Karpas-422 (cell line): Measurements from ENCODE around the gene PEX10. TPM values are rescaled to one million over a fixed set of nuclear protein-coding genes. Genes with fewer than 3 reads are reported as not detected.

ENCODE experiments used
- DNase-seq: peaks from one replicate; pipeline ENCODE4 v3.0.0-alpha.2; 2015
- H2AFZ ChIP-seq: fragments of 200-600 bp; sonication (generic); 2 replicates; pipeline ENCODE4 v1.6.1; 2014; ENCODE audit warnings: antibody characterized with exemption, low read length, mixed read lengths
- H3K27ac ChIP-seq: fragments of 200-600 bp; sonication (generic); 2 replicates; pipeline ENCODE4 v1.5.1; 2014; ENCODE audit warnings: mild to moderate bottlenecking, low read length, moderate library complexity
- H3K27me3 ChIP-seq: fragments of 200-600 bp; sonication (generic); 2 replicates; pipeline ENCODE4 v1.6.1; 2014; ENCODE audit warnings: low read length, mixed read lengths
- H3K36me3 ChIP-seq: fragments of 200-600 bp; sonication (generic); 2 replicates; pipeline ENCODE4 v1.6.1; 2014; ENCODE audit warnings: low read length, mixed read lengths; ENCODE audit not compliant: insufficient read depth
- H3K4me1 ChIP-seq: fragments of 200-600 bp; sonication (generic); 2 replicates; pipeline ENCODE4 v1.6.1; 2014; ENCODE audit warnings: mild to moderate bottlenecking, low read length, mixed read lengths
- H3K4me2 ChIP-seq: fragments of 200-600 bp; sonication (generic); 2 replicates; pipeline ENCODE4 v1.6.1; 2014; ENCODE audit warnings: low read length, low read depth, mild to moderate bottlenecking; ENCODE audit not compliant: poor library complexity, severe bottlenecking
- H3K4me3 ChIP-seq: fragments of 200-600 bp; sonication (generic); 2 replicates; pipeline ENCODE4 v1.5.1; 2014; ENCODE audit warnings: mild to moderate bottlenecking, antibody characterized with exemption, low read length, mixed read lengths
- H3K79me2 ChIP-seq: fragments of 200-600 bp; sonication (generic); 2 replicates; pipeline ENCODE4 v1.6.1; 2014; ENCODE audit warnings: mild to moderate bottlenecking, low read length, mixed read lengths
- H3K9ac ChIP-seq: fragments of 200-600 bp; sonication (generic); 2 replicates; pipeline ENCODE4 v1.6.0; 2014; ENCODE audit warnings: low read length
- H3K9me2 ChIP-seq: fragments of 200-600 bp; sonication (generic), shearing (Covaris generic); replicated peaks from 2 replicates; pipeline ENCODE4 v1.6.0; 2014; ENCODE audit warnings: mild to moderate bottlenecking, low read length, moderate library complexity; ENCODE audit not compliant: insufficient read depth
- H3K9me3 ChIP-seq: fragments of 300-700, 200-600 bp; sonication (generic); 2 replicates; pipeline ENCODE4 v1.6.1; 2014; ENCODE audit warnings: low read length, mixed read lengths
- H4K20me1 ChIP-seq: fragments of 200-600 bp; sonication (generic); 2 replicates; pipeline ENCODE4 v1.6.1; 2014; ENCODE audit warnings: mild to moderate bottlenecking, antibody characterized with exemption, low read length, low read depth; ENCODE audit not compliant: insufficient read depth
- total RNA-seq: library from RNA; depleted of rRNA; stranded (reverse); fragments of >200 nt; shearing (Covaris generic); gene quantifications from 2 replicates; pipeline ENCODE4 v1.2.3, GENCODE V29; 2014; ENCODE audit warnings: low replicate concordance

PEX10 gene
- total RNA-seq, 1 experiment from 2014 or later = 21.4 TPM

DNA sequence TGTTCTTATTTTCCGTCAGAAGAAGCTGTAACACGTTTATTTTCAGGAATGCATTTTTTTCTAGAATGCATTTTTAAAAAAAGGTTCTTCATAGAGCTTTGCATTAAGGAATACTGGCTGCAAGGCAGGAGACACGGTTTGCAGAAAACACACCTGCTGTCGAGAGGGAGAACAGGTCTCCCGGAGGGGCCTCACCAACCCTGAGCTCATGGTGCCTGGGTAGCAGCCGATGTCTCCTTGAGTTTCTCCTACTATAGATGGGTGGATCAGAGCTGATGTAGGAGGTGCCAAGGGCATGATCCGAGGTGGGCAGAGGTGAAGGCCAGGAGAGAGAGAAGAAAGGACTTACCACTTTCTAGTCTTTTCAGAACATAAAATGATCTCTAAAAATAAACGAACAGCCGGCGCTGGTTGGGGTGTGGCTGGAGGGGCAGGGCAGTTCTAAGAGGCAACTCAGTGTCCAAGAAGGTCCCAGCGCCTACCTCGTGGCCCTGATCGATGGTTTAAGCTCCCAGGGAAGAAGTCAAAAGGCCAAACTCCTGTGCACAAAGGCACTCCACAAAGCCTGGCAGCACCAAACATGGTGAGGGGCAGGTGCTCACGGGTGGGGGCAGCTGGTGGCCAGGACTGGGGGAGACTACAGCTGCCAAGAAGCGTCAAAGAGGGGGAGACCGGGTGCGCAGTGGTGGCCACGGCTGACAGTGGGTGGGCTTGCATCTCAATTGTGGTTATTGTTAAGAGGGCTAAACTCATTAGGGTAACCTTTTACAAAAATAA lies 33.2 kb downstream of the PEX10 start:
- no peak overlapping the region for H2AFZ ChIP-seq
- H3K27me3 ChIP-seq = no peaks in the 10 kb centered on the region
- no peaks in the 10 kb centered on the region for H3K79me2 ChIP-seq
- no peak overlapping the region for H3K9ac ChIP-seq
- H3K9me3 ChIP-seq = no peaks in the 10 kb centered on the region
- H3K9me2 ChIP-seq = no peaks in the 10 kb centered on the region
- H4K20me1 ChIP-seq = peaks cover 12% of the 10 kb centered on the region; the same call in 1 of the 2 replicates
- no peak overlapping the region for H3K4me3 ChIP-seq
- H3K36me3 ChIP-seq = no peaks in the 10 kb centered on the region
- no peak for DNase-seq
- H3K27ac ChIP-seq = no peak overlapping the region
- H3K4me1 ChIP-seq = peaks cover 11% of the 10 kb centered on the region
- H3K4me2 ChIP-seq = no peak overlapping the region

DNA sequence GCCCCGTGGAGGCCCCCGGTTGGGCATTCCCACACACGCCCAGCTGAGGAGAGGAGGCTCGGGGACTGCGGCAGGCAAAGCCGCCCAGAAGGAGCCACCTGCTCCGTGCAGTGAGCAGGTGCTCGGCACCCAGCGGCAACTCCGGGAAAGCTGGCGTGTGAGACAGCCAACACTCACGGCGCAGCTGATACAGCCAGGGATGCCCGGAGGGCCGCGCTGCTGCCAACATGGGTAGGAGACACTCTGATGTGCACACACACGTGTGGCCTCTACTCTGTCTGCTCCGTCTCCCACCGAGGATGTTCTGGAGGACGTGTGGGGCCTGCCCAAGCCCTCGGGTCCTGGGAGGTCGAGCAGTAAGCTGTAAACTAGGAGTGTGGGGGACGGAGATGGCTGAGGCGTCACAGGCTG lies 33.9 kb downstream of the PEX10 start:
- H3K4me2 ChIP-seq = no peak overlapping the region
- H3K27ac ChIP-seq = no peak overlapping the region
- H3K4me1 ChIP-seq = peaks cover 12% of the 10 kb centered on the region
- H3K79me2 ChIP-seq = no peaks in the 10 kb centered on the region
- H3K4me3 ChIP-seq = no peak overlapping the region
- H3K9me2 ChIP-seq = no peaks in the 10 kb centered on the region
- no peaks in the 10 kb centered on the region for H3K27me3 ChIP-seq
- peaks cover 12% of the 10 kb centered on the region; the same call in 1 of the 2 replicates for H4K20me1 ChIP-seq
- H3K9me3 ChIP-seq = no peaks in the 10 kb centered on the region
- H2AFZ ChIP-seq = no peak overlapping the region
- DNase-seq = no peak
- no peaks in the 10 kb centered on the region for H3K36me3 ChIP-seq
- H3K9ac ChIP-seq = no peak overlapping the region

DNA sequence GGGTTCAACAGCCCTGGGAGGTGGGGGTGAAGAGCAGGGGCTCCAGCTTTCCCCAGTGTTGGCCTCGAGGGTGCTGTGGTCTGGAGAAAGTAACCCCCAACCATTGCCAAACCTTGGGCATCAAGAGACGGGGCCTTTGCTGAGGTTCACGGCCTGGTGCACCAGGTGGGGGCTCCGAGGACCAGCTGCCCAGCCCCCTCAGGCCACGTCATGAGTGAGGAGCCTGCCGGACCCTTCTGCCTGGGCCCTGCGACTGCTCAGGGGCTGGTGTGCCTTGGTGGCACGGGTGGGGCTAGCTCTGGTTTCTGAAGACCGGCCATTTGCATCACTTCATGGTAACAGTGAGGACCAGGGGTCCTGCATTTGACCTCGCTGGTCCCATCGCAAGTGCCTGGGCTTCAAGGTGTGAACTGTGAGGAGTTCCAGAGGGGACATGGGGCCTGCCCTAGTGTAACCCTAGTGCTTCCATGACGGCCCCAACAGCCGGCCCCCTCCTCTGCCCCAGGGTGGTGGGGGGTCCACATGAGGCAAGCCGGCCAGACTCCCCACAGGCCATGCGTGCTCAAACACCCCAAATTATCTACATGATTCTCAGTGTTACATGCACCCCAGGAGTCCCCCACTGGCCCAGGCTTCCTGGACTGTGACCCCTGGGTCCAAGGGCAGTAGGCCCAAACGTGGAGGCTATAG lies 34.5 kb downstream of the PEX10 start:
- H4K20me1 ChIP-seq = peaks cover 12% of the 10 kb centered on the region; the same call in 1 of the 2 replicates
- H3K4me3 ChIP-seq = no peak overlapping the region
- H3K36me3 ChIP-seq = no peaks in the 10 kb centered on the region
- H3K27ac ChIP-seq = no peak overlapping the region
- H3K9me2 ChIP-seq = no peaks in the 10 kb centered on the region
- H3K9ac ChIP-seq = no peak overlapping the region
- peaks cover 12% of the 10 kb centered on the region for H3K4me1 ChIP-seq
- no peak for DNase-seq
- H3K4me2 ChIP-seq = no peak overlapping the region
- H2AFZ ChIP-seq = no peak overlapping the region
- H3K27me3 ChIP-seq = no peaks in the 10 kb centered on the region
- H3K79me2 ChIP-seq = no peaks in the 10 kb centered on the region
- H3K9me3 ChIP-seq = no peaks in the 10 kb centered on the region

DNA sequence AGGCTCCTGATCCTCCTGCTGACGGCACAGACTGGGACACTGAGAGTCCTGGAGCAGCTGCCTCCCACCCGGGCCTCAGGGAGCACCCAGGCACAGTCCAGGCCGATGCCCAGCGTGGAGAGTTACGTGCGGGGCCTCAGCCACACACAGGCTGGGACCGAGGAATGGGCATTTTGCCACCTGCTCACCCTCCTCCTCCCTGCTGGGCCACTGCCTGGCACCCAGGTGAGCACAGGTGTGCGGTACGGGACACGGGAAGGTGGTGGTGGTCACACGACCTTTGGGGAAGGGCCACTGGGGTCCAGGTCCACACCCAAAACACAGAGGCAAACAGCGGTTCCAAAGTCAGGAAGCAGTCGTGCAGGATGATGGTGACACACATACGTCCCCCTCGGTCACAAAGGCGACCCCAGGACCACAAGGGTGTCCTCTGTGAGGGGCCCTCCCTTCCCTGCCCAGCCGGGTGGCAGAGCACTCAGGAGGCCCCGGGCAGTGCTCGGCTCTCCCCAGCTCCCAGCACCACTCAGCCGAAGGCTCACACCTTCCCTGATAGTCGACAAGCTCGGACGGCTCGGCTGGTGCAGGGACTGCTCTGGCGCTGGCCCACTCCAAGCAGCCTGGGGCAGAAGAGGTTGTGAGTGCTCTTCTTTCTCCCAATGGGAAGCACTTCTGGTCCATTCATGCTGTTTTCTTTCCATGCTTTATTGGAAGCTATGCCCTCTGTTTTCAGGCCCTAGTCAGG lies 35.3 kb downstream of the PEX10 start:
- Histone ChIP-seq H3K4me3 (no peak overlapping the region), H3K27me3 (no peaks in the 10 kb centered on the region), H4K20me1 (peaks cover 12% of the 10 kb centered on the region; the same call in 1 of the 2 replicates), H3K27ac (no peak overlapping the region), H3K9ac (no peak overlapping the region), H3K36me3 (no peaks in the 10 kb centered on the region), H3K4me1 (peaks cover 12% of the 10 kb centered on the region), H2AFZ (no peak overlapping the region), H3K4me2 (no peak overlapping the region), H3K9me2 (no peaks in the 10 kb centered on the region), H3K79me2 (no peaks in the 10 kb centered on the region), H3K9me3 (no peaks in the 10 kb centered on the region)
- DNase-seq = no peak

DNA sequence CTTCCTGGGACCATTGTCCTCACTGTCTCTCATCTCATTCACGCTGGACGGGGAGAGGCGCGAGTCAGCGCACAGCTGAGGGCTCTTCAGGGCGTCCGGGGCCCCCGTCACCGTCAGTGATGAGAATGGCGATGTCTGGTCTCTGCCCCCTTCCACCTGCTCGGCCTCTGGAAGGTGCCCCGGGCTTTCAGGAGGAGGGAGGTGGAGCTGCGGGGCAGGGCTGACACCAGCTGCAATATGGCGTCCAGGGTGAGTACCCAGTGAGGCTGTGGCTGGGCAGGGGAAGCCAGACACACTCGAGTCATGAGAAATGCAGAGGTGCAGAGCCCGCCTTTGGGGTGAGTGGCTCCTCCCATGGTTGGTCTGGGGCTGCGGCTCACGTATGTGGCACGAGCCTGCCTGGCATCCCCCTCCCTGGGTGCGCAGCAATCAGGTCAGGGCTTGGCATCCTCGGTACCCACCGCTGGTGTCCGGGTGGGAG lies 36.1 kb downstream of the PEX10 start:
- peaks cover 8% of the 10 kb centered on the region; the same call in 1 of the 2 replicates for H4K20me1 ChIP-seq
- no peaks in the 10 kb centered on the region for H3K36me3 ChIP-seq
- H3K9ac ChIP-seq = no peak overlapping the region
- H3K4me3 ChIP-seq = no peak overlapping the region
- no peaks in the 10 kb centered on the region for H3K9me3 ChIP-seq
- H3K4me1 ChIP-seq = peaks cover 12% of the 10 kb centered on the region
- no peaks in the 10 kb centered on the region for H3K9me2 ChIP-seq
- no peaks in the 10 kb centered on the region for H3K27me3 ChIP-seq
- H2AFZ ChIP-seq = no peak overlapping the region
- no peak overlapping the region for H3K4me2 ChIP-seq
- no peak overlapping the region for H3K27ac ChIP-seq
- no peaks in the 10 kb centered on the region for H3K79me2 ChIP-seq
- DNase-seq = no peak

DNA sequence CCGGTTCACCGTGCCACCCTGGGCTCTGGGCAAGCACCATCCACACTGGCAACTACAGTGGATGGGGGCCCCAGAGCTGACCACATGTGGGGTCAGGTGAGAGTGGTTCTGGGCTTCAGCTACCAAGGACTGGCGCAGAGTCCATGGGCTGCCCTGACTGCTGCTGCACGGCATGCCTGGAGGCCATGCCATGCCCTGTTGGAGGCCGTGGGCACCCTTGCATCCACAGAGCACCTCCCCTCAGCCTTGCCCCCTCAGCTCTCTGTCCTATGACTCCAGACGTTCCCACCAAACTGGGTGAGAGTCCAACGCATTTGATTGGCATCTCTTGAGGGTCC lies 36.5 kb downstream of the PEX10 start:
- no peaks in the 10 kb centered on the region for H3K9me3 ChIP-seq
- H3K36me3 ChIP-seq = no peaks in the 10 kb centered on the region
- H3K9me2 ChIP-seq = no peaks in the 10 kb centered on the region
- no peaks in the 10 kb centered on the region for H3K27me3 ChIP-seq
- no peak overlapping the region for H3K4me2 ChIP-seq
- no peak overlapping the region for H2AFZ ChIP-seq
- peaks cover 12% of the 10 kb centered on the region for H3K4me1 ChIP-seq
- no peak overlapping the region for H3K9ac ChIP-seq
- no peaks in the 10 kb centered on the region for H3K79me2 ChIP-seq
- no peak overlapping the region for H3K4me3 ChIP-seq
- DNase-seq = no peak
- peaks cover 4% of the 10 kb centered on the region; the same call in 1 of the 2 replicates for H4K20me1 ChIP-seq
- H3K27ac ChIP-seq = no peak overlapping the region

DNA sequence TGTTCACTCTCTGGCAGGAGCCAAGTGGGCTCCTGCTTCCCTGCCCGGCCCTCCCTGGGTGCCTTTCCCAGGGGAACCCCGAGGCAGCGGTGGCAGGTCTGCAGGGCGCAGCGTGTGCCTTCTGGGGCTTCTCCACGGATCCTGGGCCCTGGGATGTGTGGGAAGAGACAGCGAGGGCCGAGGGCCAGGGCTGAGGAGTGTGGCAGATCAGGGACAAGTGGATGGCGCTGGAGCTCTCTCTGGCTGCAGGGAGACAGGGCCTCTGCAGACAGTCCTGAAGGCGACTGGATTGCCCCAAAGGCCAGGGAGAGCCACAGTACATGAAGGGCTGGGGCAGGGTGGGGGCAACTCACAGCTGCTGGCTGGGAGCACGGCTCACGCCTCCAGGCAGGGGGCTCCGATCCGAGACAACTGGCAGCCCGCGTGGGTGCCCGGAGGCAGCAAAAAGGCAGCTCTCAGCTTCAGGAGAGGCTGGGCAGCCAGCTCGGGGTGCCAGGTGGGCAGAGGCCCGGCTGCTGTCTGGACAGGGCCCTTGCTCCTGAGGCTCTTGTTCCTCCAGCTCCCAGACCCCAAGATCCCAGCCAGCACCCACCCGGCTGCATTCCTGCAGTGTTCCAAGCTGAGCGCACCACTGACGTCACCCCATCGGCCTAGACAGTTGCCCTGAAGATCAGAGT lies 37.0 kb downstream of the PEX10 start:
- no peak for DNase-seq

More for the DNA sequence above, 37.0 kb downstream of the PEX10 start:
- H3K36me3 ChIP-seq = no peaks in the 10 kb centered on the region
- H3K9me3 ChIP-seq = no peaks in the 10 kb centered on the region
- no peak overlapping the region for H3K4me3 ChIP-seq
- no peaks in the 10 kb centered on the region for H3K79me2 ChIP-seq
- H3K27me3 ChIP-seq = no peaks in the 10 kb centered on the region
- no peak overlapping the region for H2AFZ ChIP-seq
- H3K4me1 ChIP-seq = peaks cover 12% of the 10 kb centered on the region
- H3K27ac ChIP-seq = no peak overlapping the region
- H3K9ac ChIP-seq = no peak overlapping the region
- no peaks in the 10 kb centered on the region for H3K9me2 ChIP-seq
- no peak overlapping the region for H3K4me2 ChIP-seq
- H4K20me1 ChIP-seq = peaks cover 4% of the 10 kb centered on the region; the same call in 1 of the 2 replicates
